GM21390 (cell line): ENCODE results near the gene CNN2.

ENCODE experiments used
- ATAC-seq: cut with Tn5 transposase; IDR thresholded peaks from one replicate; pipeline ENCODE4 v1.9.1; 2021; ENCODE audit not compliant: unreplicated experiment

Gene CNN2

GRCh38 chr19:1080360-1081161 is 54.2 kb downstream of the CNN2 start:
- no peak for ATAC-seq

DNA sequence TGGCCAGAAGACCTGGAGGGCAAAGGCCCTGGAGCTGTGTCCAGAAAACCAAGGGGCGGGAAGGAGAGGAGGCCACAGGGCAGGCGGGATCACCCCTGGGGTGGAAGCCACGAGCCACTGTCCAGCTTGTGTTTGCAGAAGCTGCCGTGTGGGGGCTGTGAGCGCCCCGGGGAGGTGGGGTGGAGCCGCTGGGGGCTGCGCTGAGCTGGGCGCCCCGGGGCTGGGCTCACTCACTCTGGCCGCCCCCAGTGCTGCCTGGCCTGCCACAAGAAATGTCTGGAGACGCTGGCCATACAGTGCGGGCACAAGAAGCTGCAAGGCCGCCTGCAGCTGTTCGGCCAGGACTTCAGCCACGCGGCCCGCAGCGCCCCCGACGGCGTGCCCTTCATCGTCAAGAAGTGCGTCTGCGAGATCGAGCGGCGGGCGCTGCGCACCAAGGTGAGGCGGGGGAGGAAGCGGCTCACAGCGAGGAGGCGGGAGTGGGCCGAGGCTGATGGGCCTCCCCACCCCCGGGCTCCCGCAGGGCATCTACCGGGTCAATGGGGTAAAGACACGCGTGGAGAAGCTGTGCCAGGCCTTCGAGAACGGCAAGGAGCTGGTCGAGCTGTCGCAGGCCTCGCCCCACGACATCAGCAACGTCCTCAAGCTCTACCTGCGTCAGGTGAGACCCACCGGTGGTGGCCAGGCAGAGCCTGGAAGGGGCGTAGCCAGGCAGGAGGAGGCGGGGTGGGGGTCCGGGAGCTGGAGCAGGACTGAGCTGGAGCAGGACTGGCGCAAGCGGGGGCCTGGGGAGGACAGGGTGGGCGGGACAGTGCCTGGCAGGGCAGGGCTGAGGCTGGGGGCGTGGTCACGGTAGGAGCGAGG is 55.1 kb downstream of the CNN2 start:
- no peak for ATAC-seq

GRCh38 chr19:1082165-1082927 is 55.9 kb downstream of the CNN2 start:
- no peak for ATAC-seq

- ATAC-seq, result no peak
Measured at GRCh38 chr19:1082928-1083816, 56.8 kb downstream of the CNN2 start.

DNA sequence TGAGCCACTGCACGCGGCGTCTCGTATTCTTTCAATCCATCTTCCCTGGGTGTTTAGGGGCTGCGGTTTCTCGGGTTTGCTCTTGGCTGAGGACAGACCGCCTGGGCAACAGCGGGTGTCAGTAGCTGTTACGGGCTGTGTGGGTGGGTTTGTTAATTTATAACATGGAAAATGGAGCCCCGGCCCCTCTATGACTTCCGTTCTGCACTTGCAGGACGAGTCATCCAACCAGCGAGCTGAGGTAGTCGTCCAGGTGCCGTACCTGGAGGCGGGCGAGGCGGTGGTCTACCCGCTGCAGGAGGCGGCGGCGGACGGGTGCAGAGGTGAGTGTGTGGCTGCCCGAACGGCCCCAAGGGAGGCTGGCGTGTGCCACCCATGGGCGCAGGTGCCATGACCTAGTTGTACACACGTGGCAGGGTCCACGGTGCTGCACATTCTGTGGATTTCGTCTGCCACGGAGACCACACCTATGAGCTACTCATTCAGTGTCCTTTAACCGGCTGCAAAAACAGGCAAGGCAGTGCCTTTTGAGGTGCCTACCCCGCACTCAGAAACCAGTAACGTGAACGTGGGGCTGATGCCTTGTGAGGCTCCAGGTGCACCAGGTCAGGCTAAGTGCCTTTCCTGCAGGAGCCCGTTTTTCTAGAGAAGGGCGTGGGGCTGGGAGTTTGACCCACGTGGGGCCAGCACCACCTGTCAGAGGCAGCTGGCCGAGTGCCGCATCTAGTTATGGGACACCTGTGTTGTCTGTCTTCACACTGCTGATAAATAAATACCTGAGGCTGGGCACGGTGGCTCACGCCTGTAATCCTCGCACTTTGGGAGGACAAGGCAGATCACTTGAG is 57.8 kb downstream of the CNN2 start:
- no peak for ATAC-seq

DNA sequence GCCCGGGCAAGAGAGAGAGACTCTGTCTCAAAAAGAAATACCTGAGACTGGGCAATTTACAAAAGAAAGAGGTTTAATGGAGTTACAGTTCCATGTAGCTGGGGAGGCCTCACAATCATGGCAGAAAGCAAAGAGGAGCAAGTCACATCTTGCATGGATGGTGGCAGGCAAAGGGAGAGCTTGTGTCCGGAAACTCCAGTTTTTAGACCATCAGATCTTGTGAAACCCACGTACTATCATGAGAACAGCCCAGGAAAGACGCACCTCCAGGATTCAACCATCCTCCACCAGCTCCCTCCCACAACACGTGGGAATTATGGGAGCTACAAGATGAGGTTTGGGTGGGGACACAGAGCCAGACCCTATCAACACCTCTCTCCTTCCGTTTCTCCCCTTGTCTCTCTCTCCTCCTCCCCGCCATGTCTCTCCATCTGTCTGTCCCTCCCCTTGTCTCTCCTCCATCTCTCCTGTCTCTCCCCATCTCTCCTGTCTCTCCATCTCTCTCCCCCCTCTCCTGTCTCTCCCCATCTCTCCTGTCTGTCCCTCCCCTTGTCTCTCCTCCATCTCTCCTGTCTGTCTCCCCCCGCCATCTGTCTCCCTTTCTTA is 58.7 kb downstream of the CNN2 start:
- no peak for ATAC-seq

GRCh38 chr19:1085676-1086442 is 59.5 kb downstream of the CNN2 start:
- ATAC-seq, result no peak

GRCh38 chr19:1086613-1087012 is 60.2 kb downstream of the CNN2 start:
- ATAC-seq, result no peak

GRCh38 chr19:1087813-1088415 is 61.5 kb downstream of the CNN2 start:
- no peak for ATAC-seq

GRCh38 chr19:1088416-1089010 is 62.1 kb downstream of the CNN2 start:
- ATAC-seq, result no peak
